H9 (cell line): ENCODE results near the gene TSFM. TPM values are rescaled to one million over a fixed set of nuclear protein-coding genes. Genes with fewer than 3 reads are reported as not detected.

Experiments
- DNase-seq: peaks from one replicate; pipeline ENCODE4 v3.0.0-alpha.2; 2017
- H2AFZ ChIP-seq: one replicate; pipeline ENCODE4 v1.6.1; 2013; ENCODE audit warnings: mild to moderate bottlenecking, low read length, control low read depth, moderate library complexity
- H2AK5ac ChIP-seq: 2 replicates; pipeline ENCODE4 v1.6.1; 2013; ENCODE audit warnings: low read length, control low read depth, mixed read lengths; ENCODE audit not compliant: insufficient read length
- H2BK120ac ChIP-seq: one replicate; pipeline ENCODE4 v1.6.1; 2013; ENCODE audit warnings: low read depth, mild to moderate bottlenecking, low read length, control low read depth, inconsistent platforms; ENCODE audit not compliant: poor library complexity, severe bottlenecking
- H2BK12ac ChIP-seq: 2 replicates; pipeline ENCODE4 v1.6.1; 2013; ENCODE audit warnings: low read length, control low read depth, mixed read lengths, low read depth; ENCODE audit not compliant: insufficient read length
- H2BK15ac ChIP-seq: 2 replicates; pipeline ENCODE4 v1.6.1; 2013; ENCODE audit warnings: low read depth, low read length, control low read depth
- H2BK20ac ChIP-seq: one replicate; pipeline ENCODE4 v1.6.1; 2013; ENCODE audit warnings: low read depth, mild to moderate bottlenecking, low read length, control low read depth, inconsistent platforms; ENCODE audit not compliant: poor library complexity, severe bottlenecking
- H2BK5ac ChIP-seq: 2 replicates; pipeline ENCODE4 v1.6.1; 2013; ENCODE audit warnings: low read length, control low read depth, mixed read lengths; ENCODE audit not compliant: insufficient read length
- H3K14ac ChIP-seq: 2 replicates; pipeline ENCODE4 v1.6.1; 2013; ENCODE audit warnings: low read length, control low read depth; ENCODE audit not compliant: insufficient read depth
- H3K18ac ChIP-seq: 2 replicates; pipeline ENCODE4 v1.6.1; 2013; ENCODE audit warnings: low read depth, mild to moderate bottlenecking, mixed read lengths, low read length, control low read depth; ENCODE audit not compliant: insufficient read length
- H3K23ac ChIP-seq: 2 replicates; pipeline ENCODE4 v1.6.1; 2013; ENCODE audit warnings: low read length, control low read depth, mixed read lengths, low read depth; ENCODE audit not compliant: insufficient read length
- H3K23me2 ChIP-seq: 2 replicates; pipeline ENCODE4 v1.6.1; 2013; ENCODE audit warnings: low read depth, mild to moderate bottlenecking, mixed read lengths, low read length, control low read depth; ENCODE audit not compliant: insufficient read length, poor library complexity, severe bottlenecking
- H3K27ac ChIP-seq: 2 replicates; pipeline ENCODE4 v1.5.1; 2013; ENCODE audit warnings: low read length, control low read depth, mixed read lengths, low read depth; ENCODE audit not compliant: insufficient read length
- H3K27me3 ChIP-seq: 2 replicates; pipeline ENCODE4 v1.6.1; 2013; ENCODE audit warnings: low read length, control low read depth, inconsistent platforms; ENCODE audit not compliant: insufficient read depth
- H3K4ac ChIP-seq: 2 replicates; pipeline ENCODE4 v1.6.1; 2013; ENCODE audit warnings: low read depth, mild to moderate bottlenecking, control low read depth, inconsistent platforms, low read length, moderate library complexity
- H3K4me1 ChIP-seq: 2 replicates; pipeline ENCODE4 v1.6.1; 2013; ENCODE audit warnings: low read length, control low read depth, inconsistent platforms; ENCODE audit not compliant: insufficient read depth
- H3K4me2 ChIP-seq: 2 replicates; pipeline ENCODE4 v1.6.1; 2013; ENCODE audit warnings: low read length, control low read depth, mixed read lengths; ENCODE audit not compliant: insufficient read length, insufficient read depth
- H3K56ac ChIP-seq: 2 replicates; pipeline ENCODE4 v1.6.1; 2013; ENCODE audit warnings: low read depth, mild to moderate bottlenecking, mixed read lengths, low read length, control low read depth; ENCODE audit not compliant: insufficient read length
- H3K79me1 ChIP-seq: 2 replicates; pipeline ENCODE4 v1.6.1; 2013; ENCODE audit warnings: low read depth, mild to moderate bottlenecking, moderate library complexity, low read length, control low read depth, inconsistent platforms; ENCODE audit not compliant: insufficient read depth, poor library complexity, severe bottlenecking
- H3K79me2 ChIP-seq: 2 replicates; pipeline ENCODE4 v1.6.1; 2013; ENCODE audit warnings: low read length, control low read depth, inconsistent platforms; ENCODE audit not compliant: insufficient read depth
- H3K9ac ChIP-seq: 2 replicates; pipeline ENCODE4 v1.6.1; 2013; ENCODE audit warnings: low read length, control low read depth, mixed read lengths; ENCODE audit not compliant: insufficient read length; ENCODE audit errors: extremely low read depth
- H3K9me3 ChIP-seq: one replicate; pipeline ENCODE4 v1.6.1; 2013; ENCODE audit warnings: low read depth, low read length, inconsistent platforms; ENCODE audit not compliant: control insufficient read depth
- H3T11ph ChIP-seq: one replicate; pipeline ENCODE4 v1.6.1; 2013; ENCODE audit warnings: mild to moderate bottlenecking, low read length, control low read depth, inconsistent platforms
- H4K20me1 ChIP-seq: one replicate; pipeline ENCODE4 v1.6.1; 2013; ENCODE audit not compliant: control insufficient read depth, insufficient read length, insufficient read depth
- H4K5ac ChIP-seq: 2 replicates; pipeline ENCODE4 v1.6.1; 2013; ENCODE audit warnings: low read depth, mild to moderate bottlenecking, mixed read lengths, low read length, control low read depth; ENCODE audit not compliant: insufficient read length
- H4K8ac ChIP-seq: replicated peaks from 2 replicates; pipeline ENCODE4 v1.6.1; 2013; ENCODE audit warnings: low read length, control low read depth, mixed read lengths, low read depth; ENCODE audit not compliant: insufficient read length
- H4K91ac ChIP-seq: 2 replicates; pipeline ENCODE4 v1.6.1; 2013; ENCODE audit warnings: low read depth, mild to moderate bottlenecking, moderate library complexity, mixed read lengths, low read length, control low read depth; ENCODE audit not compliant: insufficient read length
- H3K27ac Mint-ChIP-seq, 3 experiments: 2 replicates in 2 of 3; 3 replicates in 1 of 3; pipeline ENCODE4 v1.8.0; 2020 to 2021; ENCODE audit warnings: mixed read lengths in 3 of 3, mild to moderate bottlenecking in 1 of 3, moderate library complexity in 1 of 3
- H3K27me3 Mint-ChIP-seq: 2 replicates; pipeline ENCODE4 v1.8.0; 2021; ENCODE audit warnings: low read depth, mild to moderate bottlenecking, moderate library complexity, mixed read lengths
- H3K36me3 Mint-ChIP-seq, 3 experiments: 2 replicates in 2 of 3; 3 replicates in 1 of 3; pipeline ENCODE4 v1.8.0; 2020 to 2021; ENCODE audit warnings: low read depth in 3 of 3, mixed read lengths in 3 of 3; ENCODE audit not compliant: insufficient read depth in 1 of 3
- H3K4me1 Mint-ChIP-seq, 2 experiments: 2 replicates each; pipeline ENCODE4 v1.8.0; 2020; ENCODE audit warnings: mixed read lengths in 2 of 2
- H3K4me3 Mint-ChIP-seq, 2 experiments: 2 replicates in 1 of 2; 3 replicates in 1 of 2; pipeline ENCODE4 v1.8.0; 2020 to 2021; ENCODE audit warnings: mild to moderate bottlenecking in 2 of 2, mixed read lengths in 2 of 2, moderate library complexity in 1 of 2
- H3K9me3 Mint-ChIP-seq, 2 experiments: 2 replicates in 1 of 2; 3 replicates in 1 of 2; pipeline ENCODE4 v1.8.0; 2020; ENCODE audit warnings: mild to moderate bottlenecking in 2 of 2, mixed read lengths in 2 of 2, moderate library complexity in 1 of 2
- CTCF ChIP-seq: fragments of 200-600 bp; sonication (generic); conservative IDR thresholded peaks from 3 replicates; pipeline ENCODE4 v1.8.0; 2021; ENCODE audit warnings: antibody characterized with exemption, mild to moderate bottlenecking
- WGBS: extraction: QIAGEN DNeasy Blood & Tissue Kit; methylation state at CpG from one replicate; pipeline ENCODE4 v1.1.7; 2013; ENCODE audit warnings: missing lambda C conversion rate, low lambda C conversion rate, mixed read lengths; ENCODE audit not compliant: insufficient read length; ENCODE audit errors: extremely low coverage; 5-methylcytosine and 5-hydroxymethylcytosine counted together
- total RNA-seq: library from RNA; stranded (reverse); gene quantifications from 2 replicates; pipeline ENCODE4 v1.2.1, GENCODE V29; 2021

The TSFM gene
- total RNA-seq, 1 experiment from 2014 or later: 50.2 TPM

GRCh38 chr12:57759360-57759980 lies 23.1 kb upstream of the TSFM start:
- Histone ChIP-seq H3K9ac (no peak overlapping the region), H2BK15ac (no peak overlapping the region), H3K56ac (no peak overlapping the region), H3K4ac (no peak overlapping the region), H4K20me1 (no peaks in the 10 kb centered on the region), H2BK120ac (no peak overlapping the region), H4K8ac (no peak overlapping the region), H3K23me2 (peaks cover 8% of the 10 kb centered on the region), H3K27me3 (peaks cover 19% of the 10 kb centered on the region), H3K4me1 (no peaks in the 10 kb centered on the region), H3K79me2 (no peaks in the 10 kb centered on the region), H3T11ph (no peak overlapping the region), H3K18ac (no peak overlapping the region), H3K79me1 (no peaks in the 10 kb centered on the region), H2BK20ac (no peak overlapping the region), H3K9me3 (no peaks in the 10 kb centered on the region), H2AFZ (no peak overlapping the region), H4K5ac (no peak overlapping the region), H3K14ac (no peak overlapping the region), H3K27ac (no peak overlapping the region), H3K4me2 (no peak overlapping the region), H4K91ac (no peak overlapping the region), H2BK5ac (no peak overlapping the region), H2AK5ac (no peak overlapping the region), H2BK12ac (no peak overlapping the region), H3K23ac (no peak overlapping the region)
- Mint-ChIP-seq H3K4me3 (no peak overlapping the region), H3K27ac (no peak overlapping the region), H3K4me1 (peaks cover 25 to 27% of the 10 kb centered on the region in 2 experiments), H3K36me3 (peaks cover 2 to 19% (median 6%) of the 10 kb centered on the region in 3 experiments; a peak in 6 of 7 replicates), H3K9me3 (0 out of 5 replicates have a peak, but pooled peaks cover 0 to 1% of the 10 kb centered on the region in 2 experiments), H3K27me3 (peaks cover 50% of the 10 kb centered on the region)
- TF ChIP-seq CTCF: peak; percentile 65
- no CpG with 5 or more reads among the region's 3 CpGs for WGBS
- DNase-seq: peak; percentile 53
